GM12878 (cell line): ENCODE measurements around the gene NLGN3. TPM values are rescaled to one million over a fixed set of nuclear protein-coding genes. Genes with fewer than 3 reads are reported as not detected.
A peak's percentile ranks its signal among the peaks of the same experiment; 100 is the strongest.

ENCODE experiments used
- ATAC-seq: fragments of 200-7000 bp; cut with Tn5 transposase; 3 replicates; pipeline ENCODE4 v1.9.1; 2020; ENCODE audit warnings: mild to moderate bottlenecking, moderate library complexity
- BruUV-seq: library from RNA; stranded (reverse); fragments of 400-500 nt; replicated peaks from 2 replicates; lab custom pipeline; 2021; lab: Mats Ljungman, UMichigan
- CTCF ChIA-PET: fragments of 300-600 bp; sonication (Branson Sonifier 250); formaldehyde crosslinking; extraction: SDS; loops from one replicate; lab custom pipeline; 2021; ENCODE audit warnings: inconsistent platforms; lab: Yijun Ruan, JAX
- POLR2A ChIA-PET: fragments of 350-600 bp; formaldehyde crosslinking; extraction: SDS; loops from one replicate; lab custom pipeline; 2021; ENCODE audit warnings: inconsistent platforms; lab: Charles Lee
- RAD21 ChIA-PET: fragments of 300-600 bp; sonication (Branson Sonifier 250); formaldehyde crosslinking; loops from one replicate; lab custom pipeline; 2023; ENCODE audit warnings: antibody characterized with exemption; ENCODE audit not compliant: unreplicated experiment; lab: Charles Lee
- SMC1A ChIA-PET: fragments of 300-600 bp; sonication (Branson Sonifier 250); formaldehyde crosslinking; loops from one replicate; lab custom pipeline; 2023; ENCODE audit not compliant: unreplicated experiment, uncharacterized antibody; lab: Charles Lee
- DNase-seq: peaks from one replicate; pipeline ENCODE4 v3.0.0-alpha.2; 2011; ENCODE audit warnings: low read depth, low spot score
- FAIRE-seq: peaks from 3 replicates; lab custom pipeline; 2011; peaks lifted over from hg19 to GRCh38; lab: Jason Lieb, UNC
- H2AFZ ChIP-seq: 2 replicates; pipeline ENCODE4 v1.6.0; 2011; ENCODE audit warnings: low read depth, low read length, control low read depth; ENCODE audit not compliant: control insufficient read depth
- H3K27ac ChIP-seq: 2 replicates; pipeline ENCODE4 v1.5.1; 2011; ENCODE audit warnings: control low read depth; ENCODE audit not compliant: control insufficient read depth, insufficient read depth
- H3K27me3 ChIP-seq, 2 experiments: replicated peaks in 1 of 2; 2 replicates each; pipeline versions ENCODE4 v1.6.0 to v1.6.1; 2011; ENCODE audit warnings: low read length in 1 of 2; ENCODE audit not compliant: control insufficient read depth in 2 of 2, insufficient read depth in 2 of 2
- H3K36me3 ChIP-seq, 2 experiments: 2 replicates each; pipeline ENCODE4 v1.5.1; 2011; ENCODE audit warnings: low read length in 1 of 2; ENCODE audit not compliant: control insufficient read depth in 2 of 2, insufficient read depth in 2 of 2
- H3K4me1 ChIP-seq: 2 replicates; pipeline ENCODE4 v1.6.1; 2011; ENCODE audit warnings: mild to moderate bottlenecking, low read length, moderate library complexity, mixed read lengths; ENCODE audit not compliant: control insufficient read depth, insufficient read depth
- H3K4me2 ChIP-seq: 2 replicates; pipeline ENCODE4 v1.6.0; 2011; ENCODE audit warnings: control low read depth; ENCODE audit not compliant: control insufficient read depth, insufficient read depth
- H3K4me3 ChIP-seq: fragments of 200-600 bp; sonication (generic); 2 replicates; pipeline ENCODE4 v1.5.1; 2016
- H3K79me2 ChIP-seq: 2 replicates; pipeline ENCODE4 v1.6.0; 2011; ENCODE audit warnings: low read length; ENCODE audit not compliant: control insufficient read depth, insufficient read depth
- H3K9ac ChIP-seq: 2 replicates; pipeline ENCODE4 v1.8.0; 2011; ENCODE audit warnings: low read length, control low read depth, mixed read lengths; ENCODE audit not compliant: control insufficient read depth, insufficient read depth
- H3K9me3 ChIP-seq: replicated peaks from 3 replicates; pipeline ENCODE4 v1.5.1; 2011; ENCODE audit warnings: mild to moderate bottlenecking, low read length; ENCODE audit not compliant: control insufficient read depth, insufficient read depth
- H4K20me1 ChIP-seq: 2 replicates; pipeline ENCODE4 v1.6.0; 2011; ENCODE audit not compliant: control insufficient read depth, insufficient read depth
- BRCA1 ChIP-seq: IDR thresholded peaks from 2 replicates; pipeline ENCODE4 v1.6.1; 2011; ENCODE audit warnings: low read depth, low read length, improper control_type of control experiment
- IKZF2 ChIP-seq, 2 experiments: fragments of 450-650 bp; IDR thresholded peaks; 2 replicates each; pipeline ENCODE4 v1.6.1; 2017; ENCODE audit warnings: mild to moderate bottlenecking in 2 of 2, moderate library complexity in 2 of 2
- KLF5 ChIP-seq: fragments of 450-650 bp; IDR thresholded peaks from 2 replicates; pipeline ENCODE4 v1.6.1; 2014; ENCODE audit warnings: mild to moderate bottlenecking; ENCODE audit not compliant: partially characterized antibody
- LARP7 ChIP-seq: fragments of 450-650 bp; IDR thresholded peaks from 2 replicates; pipeline ENCODE4 v1.6.1; 2017; ENCODE audit warnings: mild to moderate bottlenecking
- MEF2A ChIP-seq: IDR thresholded peaks from 2 replicates; pipeline ENCODE4 v1.6.1; 2011; ENCODE audit warnings: low read depth, mild to moderate bottlenecking, low read length, moderate library complexity; ENCODE audit not compliant: insufficient read depth
- MXI1 ChIP-seq: fragments of 150-350 bp; IDR thresholded peaks from 2 replicates; pipeline ENCODE4 v1.6.1; 2011; ENCODE audit warnings: low read depth, mild to moderate bottlenecking, inconsistent platforms, low read length, improper control_type of control experiment
- NR2F1 ChIP-seq: fragments of 450-650 bp; conservative IDR thresholded peaks from 2 replicates; pipeline ENCODE4 v1.6.1; 2017; ENCODE audit warnings: mild to moderate bottlenecking
- SIN3A ChIP-seq: IDR thresholded peaks from 2 replicates; pipeline ENCODE4 v1.6.1; 2012; ENCODE audit warnings: low read depth, low read length, improper control_type of control experiment
- SIX5 ChIP-seq: IDR thresholded peaks from 2 replicates; pipeline ENCODE4 v1.6.1; 2011; ENCODE audit warnings: mild to moderate bottlenecking, low read depth, low read length, moderate library complexity; ENCODE audit not compliant: severe bottlenecking
- SMAD1 ChIP-seq: fragments of 450-650 bp; IDR thresholded peaks from 2 replicates; pipeline ENCODE4 v1.6.1; 2018; ENCODE audit warnings: mild to moderate bottlenecking, low read depth; ENCODE audit not compliant: partially characterized antibody
- TAF1 ChIP-seq: IDR thresholded peaks from 2 replicates; pipeline ENCODE4 v1.6.1; 2011; ENCODE audit warnings: mild to moderate bottlenecking, low read depth, low read length, borderline replicate concordance
- TCF12 ChIP-seq: IDR thresholded peaks from 2 replicates; pipeline ENCODE4 v1.6.1; 2011; ENCODE audit warnings: low read depth, mild to moderate bottlenecking, low read length
- TCF3 ChIP-seq: IDR thresholded peaks from 2 replicates; pipeline ENCODE4 v1.6.1; 2012; ENCODE audit warnings: low read depth, mild to moderate bottlenecking, low read length, borderline replicate concordance; ENCODE audit not compliant: insufficient read depth
- ZZZ3 ChIP-seq: IDR thresholded peaks from 2 replicates; pipeline ENCODE4 v1.6.1; 2011; ENCODE audit warnings: low read depth; ENCODE audit not compliant: control insufficient read depth, insufficient read length
- WGBS: methylation state at CpG from one replicate; pipeline ENCODE4 v1.1.6; 2016; ENCODE audit warnings: low lambda C conversion rate; ENCODE audit not compliant: insufficient replicate concordance, insufficient coverage; ENCODE audit errors: missing lambda C conversion rate; 5-methylcytosine and 5-hydroxymethylcytosine counted together
- in situ Hi-C: fragments of 300-500 bp; cut with MboI; formaldehyde crosslinking; loops from 9 replicates; pipeline ENCODE4 v1.14.3; 2018; ENCODE audit warnings: mixed read lengths
- intact Hi-C: fragments of 100-400 bp; cut with micrococcal nuclease; formaldehyde crosslinking; loops from one replicate; pipeline ENCODE4 v1.14.2; 2022; ENCODE audit not compliant: unreplicated experiment
- polyA plus RNA-seq, 11 experiments: library from polyadenylated mRNA; depleted of rRNA in 4 of 11; unstranded in 6 of 11; stranded (reverse) in 5 of 11; fragments of >200 nt; fragmentation: Nextera tagmentation in 4 of 11; fragmentation: Illumina TruSeq in 1 of 11; extraction: Ambion mirVana in 4 of 11; extraction: Trizol in 1 of 11; gene quantifications; 1 replicate in 1 of 11; 2 replicates in 10 of 11; pipeline versions ENCODE4 v1.2.1 to v1.2.3, GENCODE V29; 2011 to 2016; ENCODE audit warnings: inconsistent platforms in 2 of 11, missing spikeins in 2 of 11, low read depth in 1 of 11
- total RNA-seq, 4 experiments: library from RNA; depleted of rRNA in 3 of 4; stranded (reverse); fragments of >200 nt in 3 of 4; fragmentation: Illumina TruSeq in 1 of 4; extraction: Trizol in 1 of 4; gene quantifications; 2 replicates each; pipeline versions ENCODE4 v1.2.1 to v1.2.3, GENCODE V29; 2013 to 2021
- TF ChIP-seq, protein P1 (sequence below): fragments of 450-650 bp; IDR thresholded peaks from 2 replicates; pipeline ENCODE4 v1.6.1; 2016; ENCODE audit warnings: mild to moderate bottlenecking
- TF ChIP-seq, protein P2 (sequence below): fragments of 450-650 bp; IDR thresholded peaks from 2 replicates; pipeline ENCODE4 v1.6.1; 2017; ENCODE audit warnings: low read depth, mild to moderate bottlenecking, moderate library complexity
- TF ChIP-seq, protein P3 (sequence below): fragments of 450-650 bp; IDR thresholded peaks from 2 replicates; pipeline ENCODE4 v1.6.1; 2017; ENCODE audit warnings: mild to moderate bottlenecking

Gene NLGN3
- total and polyA plus RNA-seq, 10 of the 15 experiments (the other 5 are each of a cell fraction or from before 2014, with no cell fraction given): 0.07 to 0.73 (median 0.28) TPM

DNA sequence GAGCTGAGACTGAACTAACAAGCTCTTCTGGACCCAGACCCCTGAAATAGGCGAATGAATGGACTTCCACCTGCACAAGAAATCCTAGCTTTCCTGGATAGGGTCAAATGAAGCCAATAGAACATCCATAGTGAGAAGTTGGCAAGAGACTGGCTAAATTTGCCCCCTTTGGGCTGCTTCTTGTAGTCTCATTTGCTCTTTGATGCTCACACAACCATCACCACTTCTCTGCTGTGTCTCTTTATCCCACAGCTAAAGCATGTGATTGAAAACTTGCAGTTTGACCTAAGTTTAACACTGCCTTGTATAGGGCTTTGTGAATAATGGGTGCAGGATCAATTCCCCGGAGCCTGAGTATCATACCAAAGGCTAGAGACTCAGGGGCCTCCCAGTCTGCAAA is 38.2 kb downstream of the NLGN3 start:
- ATAC-seq: no peak
- Histone ChIP-seq H3K4me3 (no peak overlapping the region; the same call in 1 of the 2 replicates), H4K20me1 (no peaks in the 10 kb centered on the region), H3K4me2 (peak overlapping the region; percentile 63; the same call in 1 of the 2 replicates), H3K27me3 (no peaks in the 10 kb centered on the region), H3K4me1 (no peaks in the 10 kb centered on the region), H3K9me3 (no peaks in the 10 kb centered on the region), H3K27ac (peak overlapping the region; percentile 93), H3K79me2 (no peaks in the 10 kb centered on the region; the same call in 1 of the 2 replicates), H3K9ac (peak overlapping the region; percentile 75; the same call in 1 of the 2 replicates), H3K36me3 (peaks cover 0 to 3% of the 10 kb centered on the region in 2 experiments; a peak in 2 of 4 replicates), H2AFZ (no peak overlapping the region)
- intact Hi-C loops: loop anchor here (1.0 to 5.0 kb wide), 2 partner anchors 69 to 100 kb away; partner anchors contain the start of genes NONO and ZMYM3
- FAIRE-seq: peak; percentile 61
- ChIA-PET RAD21 (interaction anchor here (0.8 to 4.8 kb wide), 7 partner anchors 10 to 212 kb away, joined by 3 to 49 read pairs (median 6); partner anchors contain the start of genes NONO and TAF1), CTCF (interaction anchor here (0.9 to 7.2 kb wide), 5 partner anchors 10 to 468 kb away, joined by 4 to 55 read pairs (median 10); no protein-coding TSS in a partner anchor), POLR2A (interaction anchor here (0.5 to 7.8 kb wide), 12 partner anchors 9 to 357 kb away, joined by 3 to 76 read pairs (median 8); partner anchors contain the start of genes IL2RG, MED12, NONO and TAF1), SMC1A (interaction anchor here (0.8 to 4.4 kb wide), 7 partner anchors 9 to 183 kb away, joined by 3 to 43 read pairs (median 8); partner anchors contain the start of genes NONO and TAF1)
- DNase-seq: no peak
- in situ Hi-C loops: no loop called here
- WGBS: 0% methylated on average over 2 of the region's 2 CpGs
- BruUV-seq: no TSS peak
- TF ChIP-seq ZZZ3 (no peak), SIN3A (no peak), IKZF2 (IDR thresholded peaks at IDR 0.05) (no peak), MEF2A (no peak), SMAD1 (no peak), KLF5 (no peak), BRCA1 (no peak), SIX5 (no peak), MXI1 (no peak), TCF3 (no peak), TCF12 (no peak), LARP7 (no peak), TAF1 (no peak), NR2F1 (no peak)
- TF ChIP-seq, protein P1, sequence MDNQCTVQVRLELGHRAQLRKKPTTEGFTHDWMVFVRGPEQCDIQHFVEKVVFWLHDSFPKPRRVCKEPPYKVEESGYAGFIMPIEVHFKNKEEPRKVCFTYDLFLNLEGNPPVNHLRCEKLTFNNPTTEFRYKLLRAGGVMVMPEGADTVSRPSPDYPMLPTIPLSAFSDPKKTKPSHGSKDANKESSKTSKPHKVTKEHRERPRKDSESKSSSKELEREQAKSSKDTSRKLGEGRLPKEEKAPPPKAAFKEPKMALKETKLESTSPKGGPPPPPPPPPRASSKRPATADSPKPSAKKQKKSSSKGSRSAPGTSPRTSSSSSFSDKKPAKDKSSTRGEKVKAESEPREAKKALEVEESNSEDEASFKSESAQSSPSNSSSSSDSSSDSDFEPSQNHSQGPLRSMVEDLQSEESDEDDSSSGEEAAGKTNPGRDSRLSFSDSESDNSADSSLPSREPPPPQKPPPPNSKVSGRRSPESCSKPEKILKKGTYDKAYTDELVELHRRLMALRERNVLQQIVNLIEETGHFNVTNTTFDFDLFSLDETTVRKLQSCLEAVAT: no peak
- TF ChIP-seq, protein P2, sequence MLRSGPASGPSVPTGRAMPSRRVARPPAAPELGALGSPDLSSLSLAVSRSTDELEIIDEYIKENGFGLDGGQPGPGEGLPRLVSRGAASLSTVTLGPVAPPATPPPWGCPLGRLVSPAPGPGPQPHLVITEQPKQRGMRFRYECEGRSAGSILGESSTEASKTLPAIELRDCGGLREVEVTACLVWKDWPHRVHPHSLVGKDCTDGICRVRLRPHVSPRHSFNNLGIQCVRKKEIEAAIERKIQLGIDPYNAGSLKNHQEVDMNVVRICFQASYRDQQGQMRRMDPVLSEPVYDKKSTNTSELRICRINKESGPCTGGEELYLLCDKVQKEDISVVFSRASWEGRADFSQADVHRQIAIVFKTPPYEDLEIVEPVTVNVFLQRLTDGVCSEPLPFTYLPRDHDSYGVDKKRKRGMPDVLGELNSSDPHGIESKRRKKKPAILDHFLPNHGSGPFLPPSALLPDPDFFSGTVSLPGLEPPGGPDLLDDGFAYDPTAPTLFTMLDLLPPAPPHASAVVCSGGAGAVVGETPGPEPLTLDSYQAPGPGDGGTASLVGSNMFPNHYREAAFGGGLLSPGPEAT: no peak
- TF ChIP-seq, protein P3, sequence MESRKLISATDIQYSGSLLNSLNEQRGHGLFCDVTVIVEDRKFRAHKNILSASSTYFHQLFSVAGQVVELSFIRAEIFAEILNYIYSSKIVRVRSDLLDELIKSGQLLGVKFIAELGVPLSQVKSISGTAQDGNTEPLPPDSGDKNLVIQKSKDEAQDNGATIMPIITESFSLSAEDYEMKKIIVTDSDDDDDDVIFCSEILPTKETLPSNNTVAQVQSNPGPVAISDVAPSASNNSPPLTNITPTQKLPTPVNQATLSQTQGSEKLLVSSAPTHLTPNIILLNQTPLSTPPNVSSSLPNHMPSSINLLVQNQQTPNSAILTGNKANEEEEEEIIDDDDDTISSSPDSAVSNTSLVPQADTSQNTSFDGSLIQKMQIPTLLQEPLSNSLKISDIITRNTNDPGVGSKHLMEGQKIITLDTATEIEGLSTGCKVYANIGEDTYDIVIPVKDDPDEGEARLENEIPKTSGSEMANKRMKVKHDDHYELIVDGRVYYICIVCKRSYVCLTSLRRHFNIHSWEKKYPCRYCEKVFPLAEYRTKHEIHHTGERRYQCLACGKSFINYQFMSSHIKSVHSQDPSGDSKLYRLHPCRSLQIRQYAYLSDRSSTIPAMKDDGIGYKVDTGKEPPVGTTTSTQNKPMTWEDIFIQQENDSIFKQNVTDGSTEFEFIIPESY: no peak
